NCI-H1694 treated with DMSO at 0.1 percent for 48 hours (cell line): ENCODE data around the gene GPR17.

ENCODE experiments used
- DNase-seq: peaks from one replicate; lab custom pipeline; 2025; lab: John Stamatoyannopoulos, UW

GPR17 gene

DNA sequence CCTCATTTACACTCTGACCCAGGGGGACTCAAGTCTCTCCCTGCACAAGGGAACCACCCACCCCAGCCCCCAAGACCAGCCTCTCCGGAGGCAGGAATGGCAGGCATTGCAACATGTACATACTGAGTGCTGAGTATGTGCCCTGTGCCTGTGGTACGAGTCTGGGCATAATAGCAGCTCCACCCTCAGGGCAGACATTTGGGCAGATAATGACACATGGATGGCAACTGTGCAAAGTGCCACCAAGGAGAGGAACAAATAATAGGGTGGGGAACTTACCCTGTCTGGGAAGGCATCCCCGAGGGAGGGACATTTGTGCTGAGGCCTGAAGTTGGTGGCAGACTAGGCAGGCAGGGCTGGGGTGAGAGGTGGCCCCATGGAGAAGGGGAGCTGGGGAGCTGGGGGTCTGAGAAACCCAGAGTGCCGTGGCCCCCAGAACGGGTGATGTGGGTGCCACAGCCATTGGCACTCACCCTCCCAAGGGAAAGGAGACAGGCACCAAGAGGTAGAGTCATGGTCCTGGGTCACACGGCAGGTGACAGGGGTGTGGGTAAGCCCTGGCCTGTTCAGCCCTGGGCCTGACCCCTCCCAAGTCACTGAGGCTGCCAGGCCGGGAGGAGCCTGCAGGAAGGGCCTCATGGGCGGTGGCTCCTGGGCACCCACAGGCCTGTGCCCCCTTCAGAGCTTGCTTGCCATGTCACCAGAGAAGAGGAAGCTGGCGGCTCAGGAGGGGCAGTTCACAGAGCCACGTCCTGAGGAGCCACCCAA is 15.7 kb upstream of the GPR17 start:
- no peak for DNase-seq

DNA sequence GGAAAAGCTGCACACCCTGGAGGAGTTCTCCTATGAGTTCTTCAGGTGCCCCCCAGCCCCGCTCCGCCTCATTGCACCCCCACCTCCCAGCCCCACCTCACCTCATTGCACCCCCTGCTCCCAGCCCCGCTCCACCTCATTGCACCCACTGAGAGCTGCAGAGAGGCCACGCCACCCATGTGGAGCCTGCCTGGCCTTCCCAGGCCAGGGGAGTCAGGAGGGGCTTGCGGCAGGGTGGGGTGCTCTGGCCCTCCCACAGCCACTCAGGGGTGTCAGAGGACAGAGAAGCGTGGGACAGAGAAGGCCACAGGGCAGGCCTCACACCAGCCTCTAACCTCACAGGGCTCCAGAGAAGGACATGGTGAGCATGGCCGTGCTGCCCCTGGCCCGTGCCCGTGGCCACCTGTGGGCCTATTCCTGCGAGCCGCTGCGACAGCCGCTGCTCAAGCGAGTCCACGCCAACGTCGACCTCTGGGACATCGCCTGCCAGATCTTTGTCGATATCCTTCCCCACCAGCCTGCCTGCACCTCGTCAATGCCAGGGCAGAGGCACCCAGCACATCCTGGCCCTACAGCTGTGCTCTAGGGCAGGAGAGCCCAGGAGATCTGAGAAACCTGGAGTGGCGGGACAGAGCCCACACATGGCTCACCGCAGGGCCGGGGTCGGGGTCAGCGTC is 15.0 kb upstream of the GPR17 start:
- no peak for DNase-seq

DNA sequence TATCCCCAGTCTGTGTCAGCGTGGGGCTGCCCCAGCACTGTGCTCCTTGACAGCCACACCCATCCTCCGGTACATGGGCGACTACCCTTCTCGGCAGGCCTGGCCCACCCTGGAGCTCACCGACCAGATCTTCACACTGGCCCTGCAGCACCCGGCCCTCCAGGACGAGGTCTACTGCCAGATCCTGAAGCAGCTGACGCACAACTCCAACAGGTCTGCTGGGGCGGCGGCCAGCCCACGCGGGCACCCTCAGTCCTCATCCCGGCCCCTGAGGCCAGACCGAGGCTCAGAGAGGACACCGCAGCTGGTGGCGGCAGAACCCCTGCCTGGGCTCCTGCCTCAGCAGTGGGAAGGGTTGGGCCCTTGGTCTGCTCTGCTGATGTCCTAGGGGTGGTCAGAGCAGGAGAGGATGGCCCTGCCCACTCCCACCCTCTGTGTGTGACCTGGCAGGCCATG is 14.4 kb upstream of the GPR17 start:
- DNase-seq = no peak

DNA sequence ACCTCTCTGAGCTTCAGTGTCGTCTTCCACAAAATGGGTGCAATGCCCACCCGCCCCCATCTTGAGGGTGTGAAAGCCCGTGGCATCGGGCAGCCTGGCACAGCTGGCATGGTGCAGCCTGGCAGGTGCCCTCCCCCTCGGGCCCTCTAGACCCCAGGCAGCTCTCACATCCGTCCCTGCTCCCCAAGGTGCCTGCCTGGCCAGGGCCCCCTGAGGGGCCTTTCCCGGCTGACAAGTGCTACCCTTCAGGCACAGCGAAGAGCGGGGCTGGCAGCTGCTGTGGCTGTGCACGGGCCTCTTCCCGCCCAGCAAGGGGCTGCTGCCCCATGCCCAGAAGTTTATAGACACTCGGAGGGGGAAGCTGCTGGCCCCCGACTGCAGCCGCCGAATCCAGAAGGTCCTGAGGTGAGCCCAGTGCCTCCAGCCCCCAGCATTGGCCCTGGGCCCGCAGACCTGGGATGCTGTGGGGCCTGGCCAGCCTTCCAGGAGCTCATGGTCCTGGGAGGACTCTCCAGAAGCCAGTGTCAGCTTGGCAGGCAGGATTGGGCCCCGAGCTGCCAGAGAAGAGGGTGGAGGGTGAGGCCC is 13.9 kb upstream of the GPR17 start:
- DNase-seq = no peak

DNA sequence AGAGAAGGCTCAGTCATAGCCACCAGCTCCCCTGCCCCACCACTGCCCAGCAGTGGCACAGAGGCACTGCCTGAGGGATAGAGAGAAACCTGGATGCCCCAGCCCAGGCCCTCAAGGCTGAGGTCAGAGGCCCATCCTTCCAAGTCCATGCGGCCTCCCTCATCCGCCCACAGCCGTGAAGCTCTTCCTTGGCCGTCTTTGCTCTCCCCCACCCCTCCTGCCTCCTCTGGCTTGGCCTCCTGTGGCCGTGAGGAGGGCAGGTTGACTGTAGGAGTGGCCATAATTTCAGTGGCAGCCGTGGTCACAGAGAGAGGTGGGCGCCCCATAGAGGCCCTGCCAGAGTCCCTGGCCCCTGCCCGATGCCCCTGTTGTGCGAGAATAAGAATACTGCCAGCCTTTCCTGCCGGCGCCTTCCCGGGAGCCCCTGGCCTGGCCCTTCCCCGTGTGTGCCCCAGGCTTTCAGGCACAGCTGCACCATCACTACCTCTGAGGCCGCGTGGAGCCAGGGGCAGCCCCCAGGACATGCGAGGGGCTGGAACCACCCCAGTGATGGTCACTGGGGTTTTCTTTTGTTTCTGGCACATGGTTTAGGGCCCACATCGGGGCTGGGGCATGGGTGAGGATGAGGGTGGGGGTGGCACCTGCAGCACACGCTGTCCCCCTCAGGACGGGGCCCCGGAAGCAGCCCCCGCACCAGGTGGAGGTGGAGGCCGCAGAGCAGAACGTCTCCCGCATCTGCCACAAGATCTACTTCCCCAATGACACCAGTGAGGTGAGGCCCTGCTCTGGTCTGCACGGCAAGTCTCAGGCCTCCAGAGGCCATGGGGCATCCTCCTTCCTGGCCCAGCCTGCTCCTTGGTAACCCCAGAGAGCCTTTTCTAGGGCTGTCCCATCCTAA is 13.1 kb upstream of the GPR17 start:
- DNase-seq = no peak

DNA sequence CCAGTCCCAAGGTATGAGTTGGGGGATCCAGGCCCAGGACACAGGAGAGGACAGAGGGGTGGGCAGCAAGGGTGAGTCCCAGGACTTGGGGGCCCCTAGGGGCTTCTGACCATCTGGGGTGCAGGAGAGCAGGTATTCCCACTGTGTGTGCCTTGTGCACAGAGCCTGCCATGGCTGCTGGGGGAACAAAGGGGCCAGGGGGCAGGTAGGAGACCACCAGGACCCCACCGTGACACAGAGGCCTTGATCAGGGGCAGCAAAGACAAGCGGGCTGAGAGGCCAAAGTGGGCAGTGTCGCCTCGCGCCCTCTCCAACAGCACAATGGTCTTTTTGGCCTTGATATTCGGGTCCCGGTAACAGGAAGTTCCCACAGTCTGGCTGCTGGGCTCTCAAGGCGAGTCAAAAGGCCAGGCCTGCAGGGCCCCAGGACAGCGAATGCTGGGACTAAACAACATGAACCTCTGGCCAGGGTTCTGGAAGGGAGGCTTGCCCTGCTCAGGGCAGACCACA is 12.3 kb upstream of the GPR17 start:
- DNase-seq = no peak

DNA sequence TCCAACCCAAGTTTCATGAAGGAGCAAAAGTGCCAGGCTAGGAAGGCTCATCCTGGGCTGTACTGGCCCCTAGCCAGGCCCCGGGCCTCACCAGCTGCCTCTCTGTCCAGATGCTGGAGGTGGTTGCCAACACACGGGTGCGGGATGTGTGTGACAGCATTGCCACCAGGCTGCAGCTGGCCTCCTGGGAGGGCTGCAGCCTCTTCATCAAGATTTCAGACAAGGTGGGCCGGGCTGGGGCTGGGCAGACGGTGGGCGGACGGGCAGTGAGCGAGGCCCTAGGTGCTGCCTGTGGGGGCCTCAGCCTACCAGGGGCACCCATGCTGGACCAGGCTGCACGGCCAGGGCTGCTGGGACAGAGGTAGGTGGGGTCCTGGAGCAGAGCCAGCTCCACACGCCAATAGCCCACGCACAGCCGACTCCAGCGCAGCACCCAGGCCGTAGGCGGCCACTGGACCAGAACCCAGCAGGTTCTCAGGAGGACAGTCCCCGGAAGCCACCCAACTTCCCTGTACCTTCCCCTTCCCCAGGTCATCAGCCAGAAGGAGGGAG is 11.8 kb upstream of the GPR17 start:
- DNase-seq = peak; percentile 39

DNA sequence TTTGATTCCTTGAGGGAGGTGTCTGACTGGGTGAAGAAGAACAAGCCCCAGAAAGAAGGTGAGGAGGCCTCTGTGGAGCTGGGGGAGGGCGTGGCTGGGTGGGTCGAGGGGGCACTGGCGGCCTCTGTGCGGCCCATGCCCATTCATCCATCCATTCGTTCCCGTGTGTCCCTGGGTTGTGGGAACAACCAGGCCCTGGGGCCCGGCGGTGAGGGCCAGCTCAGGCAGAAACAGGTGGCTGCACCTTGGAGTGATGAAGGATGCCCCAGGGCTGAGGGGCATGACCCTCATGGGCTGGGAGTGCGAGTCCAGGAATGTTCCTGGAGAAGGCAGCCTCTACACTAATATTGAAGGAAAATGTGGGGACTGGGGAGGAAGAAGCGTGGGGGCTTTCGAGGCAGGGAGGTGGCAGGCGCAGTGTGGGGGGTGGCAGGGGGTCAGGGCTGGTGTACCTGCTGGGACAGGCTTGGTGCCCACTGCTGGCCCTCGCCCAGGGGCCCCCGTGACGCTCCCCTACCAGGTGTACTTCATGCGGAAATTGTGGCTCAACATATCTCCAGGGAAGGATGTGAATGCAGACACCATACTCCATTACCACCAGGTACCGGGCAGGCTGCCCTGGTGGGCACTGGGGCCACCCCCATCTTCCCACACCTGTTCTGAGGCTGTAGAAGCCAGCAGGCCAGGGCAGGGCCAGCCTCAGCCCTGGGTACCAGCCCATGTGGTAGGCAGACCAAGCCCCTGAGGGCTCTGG is 11.2 kb upstream of the GPR17 start:
- DNase-seq = no peak

DNA sequence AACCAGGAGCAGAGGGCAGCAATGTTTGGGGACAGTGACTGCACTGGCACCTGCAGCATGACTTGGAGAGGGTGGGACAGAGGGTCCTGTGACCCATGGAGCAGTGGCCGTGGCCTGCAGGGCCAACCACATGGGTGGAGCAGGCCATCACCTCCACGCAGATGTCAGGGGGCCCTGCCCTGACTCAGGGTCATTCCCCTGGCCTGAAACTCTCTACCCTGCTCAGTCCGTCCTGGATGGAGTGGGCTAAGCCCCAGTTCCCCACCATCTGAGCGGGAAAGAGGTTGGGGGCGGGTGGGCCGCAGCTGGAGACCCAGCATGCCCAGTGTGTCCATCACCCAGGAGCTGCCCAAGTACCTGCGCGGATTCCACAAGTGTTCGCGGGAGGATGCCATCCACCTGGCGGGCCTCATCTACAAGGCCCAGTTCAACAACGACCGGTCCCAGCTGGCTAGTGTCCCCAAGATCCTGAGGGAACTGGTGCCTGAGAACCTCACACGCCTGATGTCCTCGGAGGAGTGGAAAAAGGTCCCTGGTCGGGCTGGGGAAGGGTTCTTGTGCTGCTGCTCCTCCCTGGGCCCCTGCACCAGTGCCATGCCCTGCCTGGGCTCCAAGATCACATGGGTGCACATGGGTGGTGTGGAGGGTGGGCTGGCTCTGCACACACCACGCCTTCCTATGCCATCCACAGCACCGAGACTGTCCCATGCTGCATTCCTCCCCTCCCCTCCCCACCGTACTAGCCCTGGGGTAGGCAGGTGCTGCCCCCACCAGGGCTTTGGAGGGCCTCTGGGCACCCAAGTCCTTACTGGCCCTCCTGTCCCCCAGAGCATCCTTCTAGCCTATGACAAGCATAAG is 10.3 kb upstream of the GPR17 start:
- DNase-seq = no peak

DNA sequence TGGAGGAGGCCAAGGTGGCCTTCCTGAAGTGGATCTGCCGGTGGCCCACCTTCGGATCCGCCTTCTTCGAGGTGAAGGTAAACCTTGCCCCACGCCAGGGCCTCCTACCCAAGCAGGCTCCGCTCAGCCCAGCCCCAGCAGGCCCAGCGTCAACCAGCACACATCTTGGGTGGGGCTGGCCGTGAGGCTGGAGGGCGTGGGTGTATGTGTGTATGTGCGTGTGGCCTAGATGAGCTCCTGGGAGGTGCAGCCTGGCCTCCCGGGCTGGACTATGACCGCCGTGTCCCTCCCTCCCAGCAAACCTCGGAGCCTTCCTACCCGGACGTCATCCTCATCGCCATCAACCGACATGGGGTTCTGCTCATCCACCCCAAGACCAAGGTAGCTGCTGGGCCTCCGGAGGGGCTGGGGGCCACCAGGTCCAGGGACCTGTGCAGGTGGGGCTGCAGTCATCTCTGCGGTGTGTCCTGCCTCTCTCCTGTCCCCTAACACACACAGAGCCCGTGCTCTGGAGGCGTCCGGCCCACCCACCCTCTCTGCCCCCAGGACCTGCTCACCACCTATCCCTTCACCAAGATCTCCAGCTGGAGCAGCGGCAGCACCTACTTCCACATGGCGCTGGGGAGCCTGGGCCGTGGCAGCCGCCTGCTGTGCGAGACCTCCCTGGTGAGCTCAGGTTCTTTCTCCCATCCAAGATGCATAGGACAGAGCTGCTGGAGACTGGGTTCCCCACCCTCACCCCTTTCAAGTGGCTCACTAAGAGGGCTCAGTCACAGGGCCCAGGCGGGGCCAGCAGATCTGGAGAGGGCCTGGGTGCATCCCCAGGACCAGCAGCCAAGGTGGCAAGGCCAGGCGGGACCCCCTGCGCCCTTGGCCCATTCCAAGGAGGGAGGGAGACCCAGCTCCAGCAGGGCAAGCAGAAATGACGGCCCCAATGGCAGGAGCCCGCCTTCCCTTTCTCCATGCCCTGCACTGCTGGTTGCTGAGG is 9.4 kb upstream of the GPR17 start:
- DNase-seq = no peak

DNA sequence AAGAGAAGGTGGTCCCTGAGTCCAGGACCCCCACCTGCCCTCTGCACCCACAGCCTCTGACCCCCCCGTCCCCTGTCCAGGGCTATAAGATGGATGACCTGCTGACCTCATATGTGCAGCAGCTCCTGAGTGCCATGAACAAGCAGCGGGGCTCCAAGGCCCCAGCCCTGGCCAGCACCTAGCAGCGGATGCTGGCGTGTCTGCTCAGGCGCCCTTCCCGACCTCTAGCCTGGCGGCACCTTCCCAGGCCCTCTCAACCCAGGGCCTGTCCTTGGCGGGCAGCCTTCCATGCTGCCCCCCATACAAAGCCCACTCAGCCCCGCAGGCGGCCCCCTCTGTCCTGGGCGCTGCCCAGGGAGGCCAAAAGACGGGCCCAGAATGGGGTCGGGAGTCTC is 8.7 kb upstream of the GPR17 start:
- no peak for DNase-seq

DNA sequence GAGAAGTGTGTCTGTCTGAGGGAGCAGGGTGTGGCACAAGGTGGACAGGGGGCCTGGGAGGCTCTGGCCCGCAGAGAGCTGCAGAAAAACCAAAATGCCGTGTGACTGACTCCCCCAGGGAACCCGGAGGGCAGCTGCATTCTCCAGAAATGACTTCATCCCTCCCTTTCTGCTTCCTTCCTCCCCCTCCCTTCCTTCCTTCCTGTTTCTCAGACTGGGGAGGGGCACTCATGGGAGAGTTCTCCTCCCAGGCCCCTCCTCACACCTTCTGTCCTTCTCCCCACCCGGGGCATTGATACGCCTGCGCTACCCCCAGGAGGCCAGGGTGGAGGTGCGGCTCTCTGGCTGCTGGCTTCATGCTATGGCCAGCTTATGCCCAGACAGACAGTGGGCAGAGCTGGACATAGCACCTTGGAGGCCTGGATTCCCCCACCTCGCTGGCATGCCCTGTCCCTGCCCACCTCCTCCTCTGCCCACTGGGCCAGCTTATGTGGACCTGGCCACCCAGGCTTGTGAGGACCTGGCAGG is 8.2 kb upstream of the GPR17 start:
- DNase-seq = no peak

DNA sequence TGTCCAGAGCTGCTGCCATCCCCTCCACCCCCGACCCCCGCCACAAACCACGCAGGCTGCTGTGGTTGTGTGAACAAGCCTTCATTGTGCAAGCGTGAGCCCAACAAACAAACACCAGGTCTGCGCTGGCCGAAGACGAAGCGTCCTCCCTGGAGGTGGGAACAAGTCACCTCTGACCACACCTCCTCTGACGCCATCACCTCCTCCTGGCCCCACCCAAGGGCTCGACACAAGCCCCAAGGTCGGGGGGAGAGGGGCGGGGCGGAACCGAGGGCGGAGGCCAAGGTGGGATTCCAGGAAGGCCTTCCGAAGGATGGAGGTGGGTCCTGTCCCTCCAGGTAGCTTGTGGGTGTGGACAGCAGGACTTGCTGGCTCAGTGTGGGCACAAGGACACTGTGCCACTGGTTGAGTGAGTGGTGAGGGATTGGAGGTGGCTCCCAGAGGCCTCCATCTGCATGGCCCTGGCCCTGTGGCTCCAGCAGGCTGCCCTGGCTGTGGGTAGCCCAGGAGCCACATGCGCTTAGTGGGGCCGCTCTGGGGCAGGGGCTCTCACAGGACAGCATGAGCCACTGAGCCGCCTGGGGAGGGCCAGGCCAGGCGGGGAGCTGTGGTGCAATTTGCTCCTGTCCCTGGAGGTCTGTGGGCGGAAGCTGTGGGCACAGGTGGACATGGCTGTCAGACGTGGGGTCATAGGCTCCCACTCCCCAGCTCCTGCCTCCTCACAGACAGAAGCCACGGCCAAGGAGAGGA is 7.4 kb upstream of the GPR17 start:
- no peak for DNase-seq

DNA sequence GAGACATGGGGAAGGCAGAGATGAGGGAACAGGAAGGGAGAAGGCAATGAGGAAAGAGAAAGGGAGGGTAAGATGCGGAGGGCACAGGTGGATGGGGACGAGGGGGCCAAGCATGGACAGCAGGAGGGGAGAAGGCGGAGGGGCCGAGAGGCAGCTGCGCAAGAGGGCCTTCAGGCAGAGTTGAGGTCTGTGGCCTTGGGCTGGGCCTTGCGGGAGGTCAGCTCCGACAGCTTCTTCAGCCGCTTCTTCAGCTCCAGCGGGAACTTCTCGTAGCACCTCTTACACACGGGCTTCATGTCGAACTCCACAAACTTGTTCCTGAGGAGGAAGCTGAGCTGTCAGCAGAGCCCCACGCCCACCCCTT is 6.9 kb upstream of the GPR17 start:
- no peak for DNase-seq

DNA sequence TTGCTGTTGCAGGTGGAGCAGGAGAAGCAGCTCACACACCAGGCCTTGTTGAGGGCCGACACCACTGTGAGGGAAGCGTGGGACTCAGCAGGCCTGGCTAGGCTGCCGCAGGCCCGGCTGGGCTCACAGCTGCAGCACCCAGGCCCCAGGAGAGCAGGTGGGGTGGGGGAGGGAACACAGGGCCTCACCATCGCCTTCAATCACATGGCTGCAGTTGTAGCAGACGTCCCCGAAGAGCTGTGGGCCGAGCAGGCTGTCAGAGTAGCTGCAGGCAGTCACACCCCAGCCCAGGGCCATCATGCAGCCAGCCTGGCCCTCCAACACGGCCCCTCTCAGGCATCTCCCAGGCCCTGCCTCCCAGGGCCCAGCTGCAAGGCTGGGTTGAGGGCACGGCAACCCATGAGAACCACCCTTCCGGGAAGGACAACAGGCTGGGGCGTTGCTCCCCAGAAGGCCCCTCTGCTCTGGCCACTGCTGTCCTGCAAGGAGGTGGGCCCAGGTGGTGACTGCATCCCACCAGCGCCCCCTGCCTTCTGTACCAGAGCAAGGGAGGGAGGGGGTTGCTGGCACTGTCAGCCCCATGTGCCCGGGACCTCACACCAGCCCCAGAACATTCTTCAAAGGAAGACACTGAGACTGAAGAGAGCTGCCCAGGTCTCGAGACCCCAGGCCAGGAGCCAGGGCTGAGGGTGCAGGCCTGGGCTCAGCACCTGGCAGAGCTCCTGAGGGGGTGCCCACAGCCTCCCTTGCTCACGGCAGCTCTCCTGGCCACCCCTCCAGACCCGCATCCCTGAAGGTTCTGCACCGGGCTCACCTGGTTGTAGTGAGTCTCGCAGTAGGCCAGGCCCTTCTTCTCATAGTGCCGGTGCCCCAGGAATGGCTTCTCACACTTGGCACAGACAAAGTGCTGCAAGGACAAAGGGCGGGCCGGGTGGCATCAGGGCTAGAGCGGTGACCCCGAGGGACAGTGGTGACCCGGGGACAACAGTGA is 5.6 kb upstream of the GPR17 start:
- peak; percentile 22 for DNase-seq

DNA sequence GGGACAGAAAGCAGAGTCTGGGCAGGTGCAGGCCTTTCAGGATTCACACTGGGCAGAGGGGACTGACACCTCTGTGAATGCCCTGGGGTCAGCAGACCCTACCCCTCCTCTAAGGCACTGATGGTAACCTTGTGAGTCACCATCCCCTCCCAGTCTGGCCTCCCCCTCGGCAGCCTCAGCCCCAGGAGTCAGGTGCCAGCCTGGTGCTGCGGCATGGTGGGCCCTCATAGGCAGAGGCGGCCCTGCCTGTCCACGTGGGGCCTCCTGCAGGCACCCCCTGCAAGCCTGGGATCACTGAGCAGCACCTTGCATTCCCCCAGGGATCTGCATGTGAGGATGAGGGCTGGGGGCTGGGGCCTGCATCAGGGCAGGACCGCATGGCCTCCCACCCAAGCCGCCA is 4.8 kb upstream of the GPR17 start:
- DNase-seq = no peak
